ENCODE results near the gene ENOPH1.

Gene ENOPH1

DNA sequence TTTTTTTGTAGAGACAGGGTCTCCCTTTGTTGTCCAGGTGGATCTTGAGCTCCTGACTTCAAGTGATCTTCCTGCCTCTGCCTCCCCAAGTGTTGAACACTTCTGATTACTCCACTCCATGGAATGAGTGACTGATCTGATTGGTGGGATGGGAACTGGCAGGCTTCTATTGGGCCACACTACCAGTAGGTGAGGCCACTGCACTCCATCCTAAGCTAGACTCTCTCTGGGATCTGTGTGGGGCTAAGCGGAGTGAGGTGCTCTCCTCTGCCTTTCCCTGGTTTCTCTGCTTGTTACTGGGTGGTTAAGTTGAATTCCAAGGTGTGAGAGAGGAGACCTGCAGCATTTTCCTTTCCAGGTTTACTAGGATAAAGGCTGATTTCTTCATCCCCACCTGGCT is 58.7 kb downstream of the ENOPH1 start:
- Histone ChIP-seq H3K18ac (ENCODE audit: low read depth in 1 of 2, low read length in 2 of 2) (no peak overlapping the region), H3K9ac (ENCODE audit: low read length) (no peak overlapping the region)

DNA sequence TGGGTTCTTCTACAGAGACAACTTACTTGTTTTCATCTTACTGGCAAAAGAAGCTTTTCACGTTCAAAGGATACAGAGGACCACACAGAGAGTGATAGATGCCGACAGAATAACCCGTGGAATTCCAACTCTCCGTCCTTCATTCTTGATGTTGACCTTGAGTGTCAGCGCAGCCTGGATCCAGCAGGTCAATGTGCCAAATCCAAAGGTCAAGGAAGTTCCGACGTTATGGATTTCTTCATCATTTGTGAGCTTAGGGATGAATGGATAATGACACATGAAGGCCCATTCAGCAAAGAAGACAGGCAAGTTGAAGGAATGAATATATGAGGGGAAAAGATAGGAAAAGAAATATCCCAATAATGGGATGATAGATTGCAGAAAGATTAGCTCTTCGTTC is 59.6 kb downstream of the ENOPH1 start:
- no peak overlapping the region for H3K23ac ChIP-seq (ENCODE audit: low read length in 2 of 2)
- 88% methylated on average over 7 of the region's 8 CpGs for WGBS
- H4K8ac ChIP-seq (ENCODE audit: low read length), result no peak overlapping the region
- no peak overlapping the region for H2BK15ac ChIP-seq (ENCODE audit: low read depth, poor library complexity, severe bottlenecking)
- no peak overlapping the region for H4K91ac ChIP-seq (ENCODE audit: low read length)
- H3K9ac ChIP-seq (ENCODE audit: low read length), result no peak overlapping the region
- no peak overlapping the region for H3K4ac ChIP-seq (ENCODE audit: low read depth in 1 of 2, low read length in 2 of 2)
- H3K18ac ChIP-seq (ENCODE audit: low read depth in 1 of 2, low read length in 2 of 2), result no peak overlapping the region
- no peak overlapping the region for H2AK5ac ChIP-seq (ENCODE audit: low read length, severe bottlenecking)
- H2BK5ac ChIP-seq (ENCODE audit: low read depth, low read length, poor library complexity, severe bottlenecking), result no peak overlapping the region
- no peak overlapping the region for H3K27ac ChIP-seq (ENCODE audit: low read length, poor library complexity, severe bottlenecking)
- H2BK12ac ChIP-seq (ENCODE audit: low read length in 2 of 2), result no peak overlapping the region
- H2AFZ ChIP-seq (ENCODE audit: low read depth, low read length), result no peak overlapping the region
- H3K4me1 ChIP-seq (ENCODE audit: control insufficient read depth, insufficient read depth, low read depth, low read length), result no peaks in the 10 kb centered on the region
- H3K9me3 ChIP-seq (ENCODE audit: control insufficient read depth, low read length), result no peaks in the 10 kb centered on the region
- no peak overlapping the region for H2BK120ac ChIP-seq (ENCODE audit: low read depth, low read length)
- no peak overlapping the region for H3K4me3 ChIP-seq (ENCODE audit: insufficient read depth in 1 of 2, low read depth in 1 of 2, low read length in 2 of 2)
- H3K27me3 ChIP-seq (ENCODE audit: control insufficient read depth in 1 of 2, insufficient read depth in 1 of 2, low read length in 2 of 2), result no peaks in the 10 kb centered on the region
- no peaks in the 10 kb centered on the region for H3K36me3 ChIP-seq (ENCODE audit: control insufficient read depth in 1 of 2, insufficient read depth in 2 of 2, low read depth in 1 of 2, low read length in 2 of 2)
- no peak overlapping the region for H3K14ac ChIP-seq (ENCODE audit: low read length in 2 of 2)
- no peak overlapping the region for H3K4me2 ChIP-seq (ENCODE audit: low read length, poor library complexity, severe bottlenecking)
- no peak for DNase-seq
- H3K79me1 ChIP-seq (replicated peaks; ENCODE audit: low read length, poor library complexity, severe bottlenecking), result no peaks in the 10 kb centered on the region

More for the DNA sequence above, 58.7 kb downstream of the ENOPH1 start:
- Histone ChIP-seq H4K91ac (ENCODE audit: low read length) (no peak overlapping the region), H3K4me2 (ENCODE audit: low read length, poor library complexity, severe bottlenecking) (no peak overlapping the region), H3K9me3 (ENCODE audit: control insufficient read depth, low read length) (no peaks in the 10 kb centered on the region), H3K4me1 (ENCODE audit: control insufficient read depth, insufficient read depth, low read depth, low read length) (no peaks in the 10 kb centered on the region), H3K4me3 (ENCODE audit: insufficient read depth in 1 of 2, low read depth in 1 of 2, low read length in 2 of 2) (no peak overlapping the region), H2BK15ac (ENCODE audit: low read depth, poor library complexity, severe bottlenecking) (no peak overlapping the region), H2BK120ac (ENCODE audit: low read depth, low read length) (no peak overlapping the region), H2AK5ac (ENCODE audit: low read length, severe bottlenecking) (no peak overlapping the region), H2BK5ac (ENCODE audit: low read depth, low read length, poor library complexity, severe bottlenecking) (no peak overlapping the region), H3K27ac (ENCODE audit: low read length, poor library complexity, severe bottlenecking) (no peak overlapping the region), H4K8ac (ENCODE audit: low read length) (no peak overlapping the region), H3K27me3 (ENCODE audit: control insufficient read depth in 1 of 2, insufficient read depth in 1 of 2, low read length in 2 of 2) (no peaks in the 10 kb centered on the region), H3K14ac (ENCODE audit: low read length in 2 of 2) (no peak overlapping the region), H3K79me1 (replicated peaks; ENCODE audit: low read length, poor library complexity, severe bottlenecking) (no peaks in the 10 kb centered on the region), H3K36me3 (ENCODE audit: control insufficient read depth in 1 of 2, insufficient read depth in 2 of 2, low read depth in 1 of 2, low read length in 2 of 2) (no peaks in the 10 kb centered on the region), H3K23ac (ENCODE audit: low read length in 2 of 2) (no peak overlapping the region), H3K4ac (ENCODE audit: low read depth in 1 of 2, low read length in 2 of 2) (no peak overlapping the region), H2AFZ (ENCODE audit: low read depth, low read length) (no peak overlapping the region), H2BK12ac (ENCODE audit: low read length in 2 of 2) (no peak overlapping the region)
- no peak for DNase-seq
- 100% methylated on average over 1 of the region's 1 CpG for WGBS

DNA sequence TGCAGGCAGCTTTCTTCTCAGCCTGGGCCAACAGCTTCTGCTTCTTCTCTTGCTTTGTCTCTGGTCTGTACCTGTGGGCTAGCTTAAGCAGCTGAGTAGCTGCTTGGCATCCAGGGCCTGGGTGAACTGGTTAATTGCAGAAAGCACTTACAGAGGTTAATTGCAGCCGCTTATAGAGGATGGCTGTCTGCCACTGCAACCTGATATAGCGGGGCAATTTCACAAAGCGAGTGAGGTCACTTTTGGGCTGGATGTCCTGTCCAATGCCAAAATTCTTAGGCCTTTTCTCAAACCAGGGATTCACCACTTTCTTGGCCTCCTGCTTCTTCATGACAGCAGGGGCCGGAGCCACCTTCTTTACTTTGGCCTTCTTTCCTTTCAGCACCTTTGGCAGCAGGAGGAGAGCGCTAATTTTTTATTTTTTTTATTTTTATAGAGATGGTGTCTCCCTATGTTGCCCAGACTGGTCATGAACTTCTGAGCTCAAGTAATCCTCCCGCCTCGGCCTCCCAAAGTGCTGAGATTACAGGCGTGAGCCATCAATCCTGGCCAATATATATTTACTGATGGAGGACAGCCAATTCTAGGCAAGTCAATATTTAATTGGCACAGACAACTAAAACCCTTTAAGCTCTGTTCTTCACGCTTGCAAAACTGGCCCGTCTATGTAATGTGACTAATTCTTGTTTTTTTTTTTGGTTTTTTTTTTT is 61.0 kb downstream of the ENOPH1 start:
- Histone ChIP-seq H3K9ac (ENCODE audit: low read length) (no peak overlapping the region), H2BK120ac (ENCODE audit: low read depth, low read length) (no peak overlapping the region), H3K27ac (ENCODE audit: low read length, poor library complexity, severe bottlenecking) (no peak overlapping the region), H3K36me3 (ENCODE audit: control insufficient read depth in 1 of 2, insufficient read depth in 2 of 2, low read depth in 1 of 2, low read length in 2 of 2) (no peaks in the 10 kb centered on the region), H3K4me2 (ENCODE audit: low read length, poor library complexity, severe bottlenecking) (no peak overlapping the region), H3K79me1 (replicated peaks; ENCODE audit: low read length, poor library complexity, severe bottlenecking) (no peaks in the 10 kb centered on the region), H4K8ac (ENCODE audit: low read length) (no peak overlapping the region), H2AK5ac (ENCODE audit: low read length, severe bottlenecking) (no peak overlapping the region), H3K14ac (ENCODE audit: low read length in 2 of 2) (no peak overlapping the region), H3K18ac (ENCODE audit: low read depth in 1 of 2, low read length in 2 of 2) (no peak overlapping the region), H2BK12ac (ENCODE audit: low read length in 2 of 2) (no peak overlapping the region), H3K4ac (ENCODE audit: low read depth in 1 of 2, low read length in 2 of 2) (no peak overlapping the region), H3K9me3 (ENCODE audit: control insufficient read depth, low read length) (no peaks in the 10 kb centered on the region), H3K27me3 (ENCODE audit: control insufficient read depth in 1 of 2, insufficient read depth in 1 of 2, low read length in 2 of 2) (no peaks in the 10 kb centered on the region), H3K4me3 (ENCODE audit: insufficient read depth in 1 of 2, low read depth in 1 of 2, low read length in 2 of 2) (no peak overlapping the region), H2BK15ac (ENCODE audit: low read depth, poor library complexity, severe bottlenecking) (no peak overlapping the region), H2BK5ac (ENCODE audit: low read depth, low read length, poor library complexity, severe bottlenecking) (no peak overlapping the region), H3K4me1 (ENCODE audit: control insufficient read depth, insufficient read depth, low read depth, low read length) (no peaks in the 10 kb centered on the region), H2AFZ (ENCODE audit: low read depth, low read length) (no peak overlapping the region), H4K91ac (ENCODE audit: low read length) (no peak overlapping the region), H3K23ac (ENCODE audit: low read length in 2 of 2) (no peak overlapping the region)
- DNase-seq, result no peak
- 94% methylated on average over 8 of the region's 10 CpGs for WGBS

DNA sequence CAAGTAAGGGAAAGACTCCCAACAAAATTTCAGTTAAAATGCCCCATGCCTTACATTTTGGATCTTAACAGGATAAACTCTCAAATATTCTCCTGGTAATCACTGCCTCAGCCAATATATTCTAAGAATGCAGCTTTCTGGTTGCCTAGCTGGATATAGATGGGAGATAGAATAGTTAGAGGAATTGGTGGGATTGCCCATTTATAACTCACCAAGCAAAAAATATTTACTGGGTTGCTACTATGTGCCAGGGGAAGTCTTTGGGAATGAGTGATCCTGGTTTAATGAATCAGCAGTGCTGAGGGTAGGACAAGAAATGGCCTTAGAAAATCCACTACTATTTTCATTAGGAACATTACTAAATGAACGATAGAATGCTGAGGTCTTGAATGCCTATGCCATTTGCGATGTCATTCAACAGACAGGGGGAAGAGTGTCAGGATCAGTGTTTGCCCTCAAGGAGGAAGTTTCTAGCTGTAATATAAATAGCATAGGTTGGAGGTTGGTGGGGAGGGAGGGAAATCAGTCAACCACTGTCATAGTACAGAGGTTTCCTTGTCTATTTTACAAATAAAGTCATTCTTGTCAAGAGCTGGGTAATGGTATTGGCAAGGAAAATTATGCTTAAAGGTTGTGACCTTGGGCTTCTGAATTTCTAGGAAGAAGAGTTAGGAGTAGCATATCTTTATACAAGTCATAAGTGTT is 63.5 kb downstream of the ENOPH1 start:
- Histone ChIP-seq H3K9ac (ENCODE audit: low read length) (no peak overlapping the region), H3K9me3 (ENCODE audit: control insufficient read depth, low read length) (no peaks in the 10 kb centered on the region), H3K23ac (ENCODE audit: low read length in 2 of 2) (no peak overlapping the region), H3K79me1 (replicated peaks; ENCODE audit: low read length, poor library complexity, severe bottlenecking) (no peaks in the 10 kb centered on the region), H3K4me1 (ENCODE audit: control insufficient read depth, insufficient read depth, low read depth, low read length) (no peaks in the 10 kb centered on the region), H3K4me2 (ENCODE audit: low read length, poor library complexity, severe bottlenecking) (no peak overlapping the region), H4K91ac (ENCODE audit: low read length) (no peak overlapping the region), H3K18ac (ENCODE audit: low read depth in 1 of 2, low read length in 2 of 2) (no peak overlapping the region), H2AK5ac (ENCODE audit: low read length, severe bottlenecking) (no peak overlapping the region), H3K27me3 (ENCODE audit: control insufficient read depth in 1 of 2, insufficient read depth in 1 of 2, low read length in 2 of 2) (no peaks in the 10 kb centered on the region), H3K27ac (ENCODE audit: low read length, poor library complexity, severe bottlenecking) (no peak overlapping the region), H3K14ac (ENCODE audit: low read length in 2 of 2) (no peak overlapping the region), H2BK15ac (ENCODE audit: low read depth, poor library complexity, severe bottlenecking) (no peak overlapping the region), H4K8ac (ENCODE audit: low read length) (no peak overlapping the region), H2BK5ac (ENCODE audit: low read depth, low read length, poor library complexity, severe bottlenecking) (no peak overlapping the region), H2AFZ (ENCODE audit: low read depth, low read length) (no peak overlapping the region), H3K4me3 (ENCODE audit: insufficient read depth in 1 of 2, low read depth in 1 of 2, low read length in 2 of 2) (no peak overlapping the region), H2BK120ac (ENCODE audit: low read depth, low read length) (no peak overlapping the region), H2BK12ac (ENCODE audit: low read length in 2 of 2) (no peak overlapping the region), H3K4ac (ENCODE audit: low read depth in 1 of 2, low read length in 2 of 2) (no peak overlapping the region), H3K36me3 (ENCODE audit: control insufficient read depth in 1 of 2, insufficient read depth in 2 of 2, low read depth in 1 of 2, low read length in 2 of 2) (no peaks in the 10 kb centered on the region)
- DNase-seq, result peak; percentile 1
- 90% methylated on average over 2 of the region's 2 CpGs for WGBS

Data from mesenchymal stem cell (in vitro differentiated cells and primary cell).